HepG2 (cell line): ENCODE measurements around the gene KRI1. TPM values are rescaled to one million over a fixed set of nuclear protein-coding genes. Genes with fewer than 3 reads are reported as not detected.

ENCODE experiments used
- CREB3 ChIP-seq: sonication (generic); formaldehyde crosslinking; IDR thresholded peaks from 2 replicates; pipeline ENCODE4 v1.5.0; 2020; ENCODE audit warnings: missing genetic modification reagents
- FOXP4 ChIP-seq: sonication (generic); formaldehyde crosslinking; IDR thresholded peaks from 2 replicates; pipeline ENCODE4 v1.4.0; 2020; ENCODE audit warnings: missing genetic modification reagents
- GPBP1L1 ChIP-seq: sonication (generic); formaldehyde crosslinking; IDR thresholded peaks from 2 replicates; pipeline ENCODE4 v1.5.0; 2020; ENCODE audit warnings: mild to moderate bottlenecking, missing genetic modification reagents
- HES4 ChIP-seq: sonication (generic); formaldehyde crosslinking; IDR thresholded peaks from 2 replicates; pipeline ENCODE4 v1.9.0; 2021; ENCODE audit warnings: mild to moderate bottlenecking, missing genetic modification reagents, borderline replicate concordance
- HOXA7 ChIP-seq: sonication (generic); formaldehyde crosslinking; IDR thresholded peaks from 2 replicates; pipeline ENCODE4 v1.8.1; 2022; ENCODE audit warnings: mild to moderate bottlenecking, missing genetic modification reagents, moderate library complexity
- IKZF4 ChIP-seq: sonication (generic); formaldehyde crosslinking; IDR thresholded peaks from 2 replicates; pipeline ENCODE4 v1.5.1; 2020; ENCODE audit warnings: borderline replicate concordance, mild to moderate bottlenecking, low read depth, missing genetic modification reagents; ENCODE audit errors: not compliant biosample characterization
- MTF1 ChIP-seq: sonication (generic); formaldehyde crosslinking; IDR thresholded peaks from 2 replicates; pipeline ENCODE4 v1.5.0; 2020; ENCODE audit warnings: missing genetic modification reagents
- MZF1 ChIP-seq: sonication (generic); formaldehyde crosslinking; IDR thresholded peaks from 2 replicates; pipeline ENCODE4 v1.8.1; 2023; ENCODE audit warnings: mild to moderate bottlenecking, missing genetic modification reagents, borderline replicate concordance
- NR2C2 ChIP-seq: sonication (generic); formaldehyde crosslinking; IDR thresholded peaks from 2 replicates; pipeline ENCODE4 v1.4.0; 2020; ENCODE audit warnings: missing genetic modification reagents, mild to moderate bottlenecking, moderate library complexity, borderline replicate concordance
- ZFP36L1 ChIP-seq: sonication (generic); formaldehyde crosslinking; IDR thresholded peaks from 2 replicates; pipeline ENCODE4 v1.8.0; 2022; ENCODE audit warnings: mild to moderate bottlenecking, missing genetic modification reagents, moderate library complexity
- ZNF292 ChIP-seq: sonication (generic); formaldehyde crosslinking; IDR thresholded peaks from 2 replicates; pipeline ENCODE4 v1.8.1; 2022; ENCODE audit warnings: mild to moderate bottlenecking, low read depth, missing genetic modification reagents, borderline replicate concordance
- ZNF713 ChIP-seq: sonication (generic); formaldehyde crosslinking; IDR thresholded peaks from 2 replicates; pipeline ENCODE4 v1.4.0; 2020; ENCODE audit warnings: mild to moderate bottlenecking, missing genetic modification reagents
- ZNF720 ChIP-seq: sonication (generic); formaldehyde crosslinking; IDR thresholded peaks from 2 replicates; pipeline ENCODE4 v1.4.0; 2020; ENCODE audit warnings: missing genetic modification reagents
- ZNF788 ChIP-seq: sonication (generic); formaldehyde crosslinking; IDR thresholded peaks from 2 replicates; pipeline ENCODE4 v1.5.0; 2020; ENCODE audit warnings: mild to moderate bottlenecking, missing genetic modification reagents, borderline replicate concordance
- ZSCAN22 ChIP-seq: sonication (generic); formaldehyde crosslinking; IDR thresholded peaks from 2 replicates; pipeline ENCODE4 v1.4.0; 2020; ENCODE audit warnings: mild to moderate bottlenecking, missing genetic modification reagents
- polyA plus RNA-seq, 8 experiments: library from polyadenylated mRNA; depleted of rRNA in 3 of 8; stranded (reverse) in 7 of 8; unstranded in 1 of 8; fragments of >200 nt; fragmentation: Illumina TruSeq in 4 of 8; extraction: Trizol in 4 of 8; gene quantifications; 2 replicates each; pipeline versions ENCODE4 v1.2.1 to v1.2.3, GENCODE V29; 2011 to 2016; ENCODE audit warnings: low read depth in 4 of 8, missing spikeins in 1 of 8, mixed read lengths in 1 of 8; ENCODE audit not compliant: insufficient read depth in 1 of 8
- total RNA-seq, 5 experiments: library from RNA; depleted of rRNA; stranded (reverse); fragments of >200 nt; fragmentation: Illumina TruSeq; extraction: Trizol; gene quantifications; 2 replicates each; pipeline ENCODE4 v1.2.3, GENCODE V29; 2016; ENCODE audit warnings: low read depth in 1 of 5
- TF ChIP-seq, protein P1 (sequence below): sonication (generic); formaldehyde crosslinking; IDR thresholded peaks from 2 replicates; pipeline ENCODE4 v1.5.1; 2020; ENCODE audit warnings: missing genetic modification reagents, mild to moderate bottlenecking, borderline replicate concordance
- TF ChIP-seq, protein P2 (sequence below): sonication (generic); formaldehyde crosslinking; IDR thresholded peaks from 2 replicates; pipeline ENCODE4 v1.5.0; 2020; ENCODE audit warnings: mild to moderate bottlenecking, missing genetic modification reagents
- TF ChIP-seq, protein P3 (sequence below): sonication (generic); formaldehyde crosslinking; IDR thresholded peaks from 2 replicates; pipeline ENCODE4 v1.4.0; 2020; ENCODE audit warnings: mild to moderate bottlenecking, missing genetic modification reagents

Gene KRI1
- total and polyA plus RNA-seq, 2 of the 13 experiments (the other 11 are each of a cell fraction or from before 2014, with no cell fraction given), result 9.1 to 11.7 TPM

GRCh38 chr19:10565567-10566407 is at the start of gene KRI1 (continued):
- peak; percentile 33; the same call in 1 of the 2 replicates for TF ChIP-seq FOXP4 (CRISPR knock-in tag)
- no peak for TF ChIP-seq ZSCAN22
- TF ChIP-seq GPBP1L1, result no peak
- peak; percentile 74; the same call in 1 of the 2 replicates for TF ChIP-seq ZNF720 (CRISPR knock-in tag)
- TF ChIP-seq ZFP36L1 (CRISPR knock-in tag), result peak; percentile 85; the same call in 1 of the 2 replicates
- peak; percentile 96; the same call in 1 of the 2 replicates for TF ChIP-seq ZNF788 (CRISPR knock-in tag)
- TF ChIP-seq NR2C2 (CRISPR knock-in tag), result peak; percentile 69
- TF ChIP-seq, protein P1, sequence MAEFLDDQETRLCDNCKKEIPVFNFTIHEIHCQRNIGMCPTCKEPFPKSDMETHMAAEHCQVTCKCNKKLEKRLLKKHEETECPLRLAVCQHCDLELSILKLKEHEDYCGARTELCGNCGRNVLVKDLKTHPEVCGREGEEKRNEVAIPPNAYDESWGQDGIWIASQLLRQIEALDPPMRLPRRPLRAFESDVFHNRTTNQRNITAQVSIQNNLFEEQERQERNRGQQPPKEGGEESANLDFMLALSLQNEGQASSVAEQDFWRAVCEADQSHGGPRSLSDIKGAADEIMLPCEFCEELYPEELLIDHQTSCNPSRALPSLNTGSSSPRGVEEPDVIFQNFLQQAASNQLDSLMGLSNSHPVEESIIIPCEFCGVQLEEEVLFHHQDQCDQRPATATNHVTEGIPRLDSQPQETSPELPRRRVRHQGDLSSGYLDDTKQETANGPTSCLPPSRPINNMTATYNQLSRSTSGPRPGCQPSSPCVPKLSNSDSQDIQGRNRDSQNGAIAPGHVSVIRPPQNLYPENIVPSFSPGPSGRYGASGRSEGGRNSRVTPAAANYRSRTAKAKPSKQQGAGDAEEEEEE, result no peak
- TF ChIP-seq, protein P2, sequence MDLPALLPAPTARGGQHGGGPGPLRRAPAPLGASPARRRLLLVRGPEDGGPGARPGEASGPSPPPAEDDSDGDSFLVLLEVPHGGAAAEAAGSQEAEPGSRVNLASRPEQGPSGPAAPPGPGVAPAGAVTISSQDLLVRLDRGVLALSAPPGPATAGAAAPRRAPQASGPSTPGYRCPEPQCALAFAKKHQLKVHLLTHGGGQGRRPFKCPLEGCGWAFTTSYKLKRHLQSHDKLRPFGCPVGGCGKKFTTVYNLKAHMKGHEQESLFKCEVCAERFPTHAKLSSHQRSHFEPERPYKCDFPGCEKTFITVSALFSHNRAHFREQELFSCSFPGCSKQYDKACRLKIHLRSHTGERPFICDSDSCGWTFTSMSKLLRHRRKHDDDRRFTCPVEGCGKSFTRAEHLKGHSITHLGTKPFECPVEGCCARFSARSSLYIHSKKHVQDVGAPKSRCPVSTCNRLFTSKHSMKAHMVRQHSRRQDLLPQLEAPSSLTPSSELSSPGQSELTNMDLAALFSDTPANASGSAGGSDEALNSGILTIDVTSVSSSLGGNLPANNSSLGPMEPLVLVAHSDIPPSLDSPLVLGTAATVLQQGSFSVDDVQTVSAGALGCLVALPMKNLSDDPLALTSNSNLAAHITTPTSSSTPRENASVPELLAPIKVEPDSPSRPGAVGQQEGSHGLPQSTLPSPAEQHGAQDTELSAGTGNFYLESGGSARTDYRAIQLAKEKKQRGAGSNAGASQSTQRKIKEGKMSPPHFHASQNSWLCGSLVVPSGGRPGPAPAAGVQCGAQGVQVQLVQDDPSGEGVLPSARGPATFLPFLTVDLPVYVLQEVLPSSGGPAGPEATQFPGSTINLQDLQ (CRISPR knock-in tag), result no peak
- peak; percentile 93 for TF ChIP-seq IKZF4 (CRISPR knock-in tag)
- TF ChIP-seq MZF1 (CRISPR knock-in tag), result no peak
- TF ChIP-seq CREB3, result peak; percentile 91; the same call in 1 of the 2 replicates
- TF ChIP-seq MTF1 (CRISPR knock-in tag), result no peak; the same call in 1 of the 2 replicates
- TF ChIP-seq, protein P3, sequence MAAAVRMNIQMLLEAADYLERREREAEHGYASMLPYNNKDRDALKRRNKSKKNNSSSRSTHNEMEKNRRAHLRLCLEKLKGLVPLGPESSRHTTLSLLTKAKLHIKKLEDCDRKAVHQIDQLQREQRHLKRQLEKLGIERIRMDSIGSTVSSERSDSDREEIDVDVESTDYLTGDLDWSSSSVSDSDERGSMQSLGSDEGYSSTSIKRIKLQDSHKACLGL (CRISPR knock-in tag), result peak; percentile 97
- TF ChIP-seq ZNF713 (CRISPR knock-in tag), result no peak
- TF ChIP-seq HES4 (CRISPR knock-in tag), result peak; percentile 96; the same call in 1 of the 2 replicates
- no peak for TF ChIP-seq ZNF292 (CRISPR knock-in tag)
- no peak for TF ChIP-seq HOXA7 (CRISPR knock-in tag)
